Measurements from ENCODE around the gene KIF5A.

- TF ChIP-seq CTCF (IDR thresholded peaks at IDR 0.05; ENCODE audit: low read depth, low read length, poor library complexity, severe bottlenecking) (no peak), EZH2phosphoT487 (IDR thresholded peaks at IDR 0.05; ENCODE audit: borderline replicate concordance, low read length) (no peak)
These were observed 20.9 kb upstream of the KIF5A start for GRCh38 chr12:57528831-57529555.
